A375 (cell line): Measurements from ENCODE around the gene DFFB. TPM values are rescaled to one million over a fixed set of nuclear protein-coding genes. Genes with fewer than 3 reads are reported as not detected.

Experiments
- total RNA-seq: library from RNA; depleted of rRNA; stranded (reverse); fragments of >200 nt; shearing (Covaris generic); gene quantifications from 2 replicates; pipeline ENCODE4 v1.2.3, GENCODE V29; 2014; rRNA removed

Gene DFFB
- 6.1 and 6.6 TPM in 2 replicates for total RNA-seq

GRCh38 chr1:3856923-3857790 lies at the start of gene DFFB, which contains the start of gene CEP104:
Gene DFFB (plus strand): TSS chr1:3857476. CDS start chr1:3857604, 128 bp downstream.
Gene CEP104 (minus strand): TSS chr1:3857211. CDS start chr1:3852407, 4,804 bp downstream.

GRCh38 chr1:3900150-3900968 lies 43.1 kb downstream of the DFFB start, which contains the start of gene C1orf174:
Gene C1orf174 (minus strand): TSS chr1:3900272. CDS start chr1:3900186, 86 bp downstream.

Other genes with a start within 250 kb of the DFFB start
- gene MEGF6, start 246.0 kb upstream of the DFFB start, total RNA-seq: 1.0 and 1.3 TPM in 2 replicates
- 4.6 and 6.0 TPM in 2 replicates for gene TPRG1L, start 232.5 kb upstream of the DFFB start, total RNA-seq
- 55.3 and 68.7 TPM in 2 replicates for gene WRAP73, start 207.4 kb upstream of the DFFB start, total RNA-seq
- 4.5 and 7.4 TPM in 2 replicates for gene TP73, start 205.0 kb upstream of the DFFB start, total RNA-seq
- not detected in 2 replicates for gene CCDC27, start 105.0 kb upstream of the DFFB start, total RNA-seq
- gene SMIM1, start 84.7 kb upstream of the DFFB start, total RNA-seq: not detected in 2 replicates
- 53.4 and 60.4 TPM in 2 replicates for gene LRRC47, start 61.0 kb upstream of the DFFB start, total RNA-seq
- 21.0 and 32.8 TPM in 2 replicates for gene CEP104, start 265 bp upstream of the DFFB start, total RNA-seq
- gene C1orf174, start 42.8 kb downstream of the DFFB start, total RNA-seq: 24.5 and 30.7 TPM in 2 replicates